Retinal pigment epithelial cell (primary cell): ENCODE results near the gene SPRYD3.

Experiments used
- DNase-seq: peaks from one replicate; pipeline ENCODE4 v3.0.0-alpha.2; 2010; ENCODE audit warnings: low read depth
- H3K4me3 ChIP-seq: 2 replicates; pipeline ENCODE4 v1.5.1; 2011; ENCODE audit warnings: mild to moderate bottlenecking, low read length, control low read depth, moderate library complexity
- CTCF ChIP-seq: conservative IDR thresholded peaks from 2 replicates; pipeline ENCODE4 v1.5.1; 2011; ENCODE audit warnings: low read depth, low read length, control low read depth, inconsistent platforms

Gene SPRYD3

GRCh38 chr12:53067993-53068770 lies 11.0 kb downstream of the SPRYD3 start:
- TF ChIP-seq CTCF: no peak
- H3K4me3 ChIP-seq: no peak overlapping the region
- no peak for DNase-seq

- H3K4me3 ChIP-seq: no peak overlapping the region
- DNase-seq: no peak
- no peak for TF ChIP-seq CTCF
Observed at GRCh38 chr12:53067074-53067992, 11.9 kb downstream of the SPRYD3 start.

DNA sequence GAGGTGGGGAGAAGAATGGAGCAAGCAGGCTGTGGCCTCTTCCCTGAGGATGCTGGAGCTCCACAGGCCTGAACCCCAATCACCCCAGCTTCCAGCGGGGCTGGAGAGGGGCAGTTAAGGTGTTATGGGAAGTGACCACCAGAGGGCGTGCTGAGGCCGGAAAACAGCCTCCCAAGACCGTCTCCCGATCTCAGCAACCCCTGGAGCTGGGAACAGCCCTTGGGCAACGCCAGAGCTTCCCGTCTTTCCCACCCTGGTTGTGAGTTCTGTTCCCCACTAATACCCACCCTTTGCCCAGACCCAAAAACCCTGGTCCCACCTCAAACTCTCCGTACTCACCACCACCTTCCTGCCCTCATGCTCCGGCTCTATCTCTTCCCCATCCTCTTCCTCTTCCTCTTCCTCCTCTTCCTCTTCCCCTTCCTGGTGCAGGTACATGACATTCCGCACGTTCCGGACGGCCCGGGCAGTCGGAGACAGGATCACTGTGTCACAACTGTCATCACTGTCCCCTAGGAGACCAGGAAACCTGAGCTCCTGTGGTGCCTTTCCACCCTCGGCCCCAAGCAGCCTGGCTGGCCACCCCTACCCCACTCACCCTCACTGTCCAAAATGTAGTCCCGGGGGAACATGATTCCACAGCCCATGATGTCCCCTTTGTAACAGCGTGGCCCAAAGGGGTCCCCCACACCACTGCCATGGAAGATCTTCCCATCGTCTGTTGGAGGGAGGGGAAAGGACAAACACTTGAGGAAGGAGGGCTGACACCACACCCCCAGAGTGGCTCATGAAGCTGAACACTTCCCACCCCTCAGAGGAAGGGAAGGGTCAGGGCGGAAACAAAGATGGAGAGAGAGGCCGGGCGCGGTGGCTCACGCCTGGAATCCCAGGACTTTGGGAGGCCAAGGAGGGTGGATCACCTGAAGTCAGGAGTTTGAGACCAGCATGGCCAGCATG lies 12.9 kb downstream of the SPRYD3 start:
- DNase-seq: no peak
- H3K4me3 ChIP-seq: no peak overlapping the region
- peak; percentile 84 for TF ChIP-seq CTCF

GRCh38 chr12:53065470-53065869 lies 13.7 kb downstream of the SPRYD3 start:
- no peak for DNase-seq
- H3K4me3 ChIP-seq: no peak overlapping the region
- TF ChIP-seq CTCF: no peak

DNA sequence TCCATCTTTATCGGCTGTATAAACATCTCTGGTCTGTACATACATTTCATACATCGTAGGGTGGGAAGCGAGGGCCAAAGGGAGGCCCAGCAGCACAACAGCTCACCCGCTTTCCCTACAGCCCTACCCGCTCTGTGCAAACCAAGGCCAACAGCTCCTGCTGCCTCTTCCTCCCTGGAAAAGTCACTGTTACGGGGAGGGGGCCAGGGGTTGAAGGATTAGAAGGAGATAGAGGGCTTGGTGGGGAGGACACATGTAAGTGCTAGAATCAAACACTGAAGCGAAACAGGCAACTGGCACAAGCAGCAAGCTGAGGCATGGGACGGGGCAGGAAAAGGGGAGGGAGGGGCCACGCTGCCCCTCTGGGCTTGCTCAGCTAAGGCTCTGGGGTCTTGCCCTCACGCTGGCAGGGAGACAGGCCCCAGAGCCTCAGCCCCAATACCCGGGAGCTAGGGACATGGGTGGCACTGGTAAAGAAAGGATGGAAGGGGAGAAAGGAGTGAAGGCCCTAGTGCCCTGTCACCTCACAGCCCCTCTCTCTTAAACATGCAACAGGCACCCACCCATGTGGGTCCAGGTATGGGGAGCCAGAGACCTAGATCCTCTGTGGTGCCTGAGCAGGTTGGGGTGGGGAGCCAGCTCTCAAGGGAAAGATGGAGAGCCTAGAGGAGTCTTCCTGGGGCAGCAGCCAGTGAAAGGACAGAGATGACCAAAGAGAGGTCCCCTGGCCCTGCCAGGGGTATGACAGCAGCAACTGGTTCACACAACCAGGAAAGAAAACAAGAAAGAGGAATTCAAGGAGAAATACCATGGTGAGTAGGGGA lies 14.4 kb downstream of the SPRYD3 start:
- no peak for DNase-seq
- TF ChIP-seq CTCF: no peak
- no peak overlapping the region for H3K4me3 ChIP-seq
